AG04449 (cell line): ENCODE measurements around the gene GPR85.
A peak's percentile ranks its signal among the peaks of the same experiment; 100 is the strongest.

Experiments
- CTCF ChIA-PET: fragments of 350-600 bp; formaldehyde crosslinking; extraction: SDS; loops from one replicate; lab custom pipeline; 2021; ENCODE audit warnings: antibody characterized with exemption; lab: Yijun Ruan, JAX
- POLR2A ChIA-PET: fragments of 400-600, 350-600 bp; formaldehyde crosslinking; extraction: SDS; loops from one replicate; lab custom pipeline; 2020; ENCODE audit warnings: antibody characterized with exemption, inconsistent platforms; lab: Yijun Ruan, JAX
- DNase-seq: peaks from one replicate; pipeline ENCODE4 v3.0.0-alpha.2; 2010; ENCODE audit warnings: low read depth, low spot score
- H3K4me3 ChIP-seq: 2 replicates; pipeline ENCODE4 v1.5.1; 2011; ENCODE audit warnings: low read depth, mild to moderate bottlenecking, control low read depth, low read length
- TF ChIP-seq, protein P1 (sequence below): IDR thresholded peaks from one replicate; pipeline ENCODE4 v1.5.1; 2011; ENCODE audit warnings: mild to moderate bottlenecking, moderate library complexity, low read length, control low read depth, inconsistent platforms; ENCODE audit not compliant: insufficient read depth; ENCODE audit errors: missing control alignments

Gene GPR85, protein sequence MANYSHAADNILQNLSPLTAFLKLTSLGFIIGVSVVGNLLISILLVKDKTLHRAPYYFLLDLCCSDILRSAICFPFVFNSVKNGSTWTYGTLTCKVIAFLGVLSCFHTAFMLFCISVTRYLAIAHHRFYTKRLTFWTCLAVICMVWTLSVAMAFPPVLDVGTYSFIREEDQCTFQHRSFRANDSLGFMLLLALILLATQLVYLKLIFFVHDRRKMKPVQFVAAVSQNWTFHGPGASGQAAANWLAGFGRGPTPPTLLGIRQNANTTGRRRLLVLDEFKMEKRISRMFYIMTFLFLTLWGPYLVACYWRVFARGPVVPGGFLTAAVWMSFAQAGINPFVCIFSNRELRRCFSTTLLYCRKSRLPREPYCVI

DNA sequence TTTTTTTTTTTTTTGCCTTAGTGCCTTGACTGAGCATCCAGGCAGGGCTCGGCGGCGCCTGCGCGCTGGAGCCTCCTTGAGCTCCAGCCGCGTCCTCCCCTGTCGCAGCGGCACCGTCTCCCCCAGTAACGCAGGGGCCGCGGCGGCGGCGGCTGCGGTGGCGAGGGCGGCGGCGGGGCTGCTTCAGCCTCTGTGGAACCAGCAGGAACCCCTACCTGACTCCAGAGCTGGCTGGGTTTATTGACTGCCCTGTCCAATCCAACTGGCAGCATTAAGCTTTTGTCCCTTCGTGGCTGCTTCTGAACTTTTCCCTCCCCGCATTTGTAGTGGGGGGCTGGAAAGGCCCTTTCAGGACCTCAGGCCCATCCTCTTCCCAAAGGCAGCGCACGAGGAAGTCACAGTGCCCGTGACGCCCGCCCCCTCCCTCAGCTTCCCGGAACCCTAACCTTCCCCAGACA, at the start of gene GPR85:
TSS of gene GPR85 (minus strand) at position 397 of the 458 bp plus-strand sequence. CDS start 2,106 bp downstream, outside the sequence.
- ChIA-PET CTCF (interaction anchor here (0.8 to 1.3 kb wide), 3 partner anchors 10 to 73 kb away, joined by 3 to 4 read pairs (median 3); no protein-coding TSS in a partner anchor), POLR2A (interaction anchor here (0.6 to 0.7 kb wide), 3 partner anchors 9 to 31 kb away, joined by 3 to 4 read pairs (median 4); no protein-coding TSS in a partner anchor)
- DNase-seq = no peak

DNA sequence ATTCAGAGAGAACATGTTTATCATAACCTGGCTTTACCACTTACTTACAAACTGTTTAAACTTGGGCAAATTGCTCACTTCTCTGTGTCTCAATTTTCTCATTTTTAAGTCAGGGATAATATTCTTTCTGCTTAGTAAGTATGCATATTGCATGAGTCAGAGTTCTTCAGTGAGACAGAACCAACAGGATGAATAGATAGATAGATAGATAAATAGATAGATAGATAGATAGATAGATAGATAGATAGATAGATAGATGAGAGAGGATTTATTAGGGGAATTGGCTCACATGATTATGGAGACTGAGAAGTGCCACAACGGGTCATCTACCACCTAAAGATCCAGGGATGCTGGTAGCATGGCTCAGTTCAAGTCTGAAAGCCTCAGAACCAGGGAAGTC, 47.4 kb upstream of the GPR85 start:
- DNase-seq = no peak
- POLR2A ChIA-PET = no interaction called here
- H3K4me3 ChIP-seq = no peak overlapping the region
- CTCF ChIA-PET = no interaction called here
- TF ChIP-seq, protein P1, sequence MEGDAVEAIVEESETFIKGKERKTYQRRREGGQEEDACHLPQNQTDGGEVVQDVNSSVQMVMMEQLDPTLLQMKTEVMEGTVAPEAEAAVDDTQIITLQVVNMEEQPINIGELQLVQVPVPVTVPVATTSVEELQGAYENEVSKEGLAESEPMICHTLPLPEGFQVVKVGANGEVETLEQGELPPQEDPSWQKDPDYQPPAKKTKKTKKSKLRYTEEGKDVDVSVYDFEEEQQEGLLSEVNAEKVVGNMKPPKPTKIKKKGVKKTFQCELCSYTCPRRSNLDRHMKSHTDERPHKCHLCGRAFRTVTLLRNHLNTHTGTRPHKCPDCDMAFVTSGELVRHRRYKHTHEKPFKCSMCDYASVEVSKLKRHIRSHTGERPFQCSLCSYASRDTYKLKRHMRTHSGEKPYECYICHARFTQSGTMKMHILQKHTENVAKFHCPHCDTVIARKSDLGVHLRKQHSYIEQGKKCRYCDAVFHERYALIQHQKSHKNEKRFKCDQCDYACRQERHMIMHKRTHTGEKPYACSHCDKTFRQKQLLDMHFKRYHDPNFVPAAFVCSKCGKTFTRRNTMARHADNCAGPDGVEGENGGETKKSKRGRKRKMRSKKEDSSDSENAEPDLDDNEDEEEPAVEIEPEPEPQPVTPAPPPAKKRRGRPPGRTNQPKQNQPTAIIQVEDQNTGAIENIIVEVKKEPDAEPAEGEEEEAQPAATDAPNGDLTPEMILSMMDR = no peak

More for the DNA sequence above, at the start of gene GPR85:
- peak within 1 kb of the TSS; percentile 64 for H3K4me3 ChIP-seq
- TF ChIP-seq, protein P1 = no peak

DNA sequence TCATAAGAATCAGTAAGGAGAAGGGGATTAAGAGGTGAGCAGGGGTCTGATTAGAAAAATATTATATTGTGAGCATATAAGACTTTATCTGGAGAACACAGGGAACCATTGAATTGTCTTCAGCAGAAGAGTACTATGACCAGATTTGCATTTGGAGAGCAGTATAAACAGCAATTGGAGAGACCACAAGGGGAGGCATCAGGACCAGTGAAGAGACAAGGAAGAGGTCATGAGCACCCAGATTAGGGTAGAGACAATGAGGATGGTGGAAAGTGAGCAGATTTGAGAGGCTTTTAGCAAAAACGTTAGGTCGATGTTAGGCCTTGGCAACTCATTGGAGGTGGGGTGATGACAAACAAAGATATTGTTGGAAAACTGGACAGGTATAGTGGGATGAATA, 44.7 kb upstream of the GPR85 start:
- ChIA-PET POLR2A (no interaction called here), CTCF (interaction anchor here (0.7 to 2.6 kb wide), 2 partner anchors 9 to 28 kb away, joined by 3 to 9 read pairs; no protein-coding TSS in a partner anchor)
- DNase-seq = no peak
- TF ChIP-seq, protein P1 = no peak
- H3K4me3 ChIP-seq = no peak overlapping the region

DNA sequence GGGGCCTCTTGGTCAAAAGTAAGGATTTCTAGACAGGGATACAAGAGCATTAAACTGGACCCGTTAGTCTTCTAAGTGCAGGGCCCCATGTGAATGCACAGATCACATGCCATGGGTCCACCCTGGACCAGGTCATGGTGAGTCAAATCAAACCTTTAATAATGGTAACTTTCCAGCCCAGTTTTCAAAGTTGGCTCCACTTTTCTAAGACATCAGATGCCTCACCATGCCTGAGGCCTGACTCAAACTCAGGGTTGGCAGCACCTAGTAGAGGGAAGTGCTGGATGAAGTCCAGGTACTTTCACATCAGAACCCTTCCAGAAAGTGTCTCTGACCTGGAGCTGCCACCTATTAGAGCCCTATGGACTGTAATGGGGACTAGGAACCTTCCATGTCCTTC, 41.4 kb upstream of the GPR85 start:
- CTCF ChIA-PET = no interaction called here
- no peak overlapping the region for H3K4me3 ChIP-seq
- POLR2A ChIA-PET = no interaction called here
- TF ChIP-seq, protein P1 = no peak
- DNase-seq = no peak

DNA sequence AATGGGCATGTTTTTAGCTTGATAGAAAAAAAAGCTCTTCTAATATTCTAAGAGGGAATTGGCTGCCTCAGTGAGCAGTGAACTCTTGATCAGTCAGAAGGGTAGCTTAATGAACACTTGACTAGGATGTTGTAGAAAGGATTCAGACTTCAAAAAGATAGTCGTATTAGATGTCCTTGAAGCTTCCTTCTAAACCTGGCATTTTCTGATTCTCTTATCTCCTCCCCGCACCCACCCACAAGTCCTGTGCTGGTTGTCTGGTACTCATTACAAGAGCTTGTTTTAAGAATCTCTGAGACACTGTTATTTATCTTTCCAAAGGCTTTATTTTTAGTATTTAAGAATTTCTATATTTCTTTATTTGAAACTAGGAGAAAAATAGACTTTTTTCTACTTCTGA, 39.1 kb upstream of the GPR85 start:
- no peak overlapping the region for H3K4me3 ChIP-seq
- ChIA-PET POLR2A (no interaction called here), CTCF (interaction anchor here (2.2 kb wide), 1 partner anchor 34 kb away, joined by 10 read pairs; no protein-coding TSS in a partner anchor)
- TF ChIP-seq, protein P1 = no peak
- DNase-seq = no peak

DNA sequence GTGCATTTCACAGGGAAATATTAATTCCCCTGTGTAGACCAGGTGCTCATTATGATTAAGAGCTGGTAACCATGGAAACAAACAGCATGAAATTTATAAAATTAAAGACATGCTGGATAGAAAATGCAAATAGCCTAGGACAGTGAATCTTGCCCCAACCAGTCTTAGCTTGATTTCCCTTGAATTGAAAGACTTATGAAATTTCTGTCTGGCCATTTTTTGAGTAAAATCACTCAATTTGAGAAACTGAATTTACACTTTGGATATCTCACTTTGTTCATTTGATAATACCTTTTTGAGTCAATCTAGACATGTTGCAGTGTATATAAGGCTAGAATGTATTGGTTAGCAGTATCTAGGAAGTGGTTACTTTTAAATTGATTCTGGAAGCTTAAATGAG, 36.1 kb upstream of the GPR85 start:
- DNase-seq = no peak
- POLR2A ChIA-PET = interaction anchor here (0.6 kb wide), 1 partner anchor 34 kb away, joined by 3 read pairs; no protein-coding TSS in a partner anchor
- CTCF ChIA-PET = interaction anchor here (0.6 to 0.9 kb wide), 2 partner anchors 9 to 265 kb away, joined by 3 read pairs; no protein-coding TSS in a partner anchor
- TF ChIP-seq, protein P1 = no peak
- H3K4me3 ChIP-seq = no peak overlapping the region
